Lung (tissue), 12 donors: ENCODE data around the gene EYA4. TPM values are rescaled to one million over a fixed set of nuclear protein-coding genes. Genes with fewer than 3 reads are reported as not detected.

Experiments
- ATAC-seq: fragments of 200-7000 bp; cut with Tn5 transposase; one replicate; pipeline ENCODE4 v1.9.1; 2020; ENCODE audit warnings: moderate number of reproducible peaks; ENCODE audit not compliant: insufficient read depth, low FRiP score
- DNase-seq, 3 donors: peaks; one replicate each; pipeline ENCODE4 v3.0.0-alpha.2; 2013 to 2017
- H3K27ac ChIP-seq, 2 donors: one replicate each; pipeline ENCODE4 v1.5.1; 2013; ENCODE audit warnings: mild to moderate bottlenecking in 2 of 2, moderate library complexity in 2 of 2, control low read depth in 1 of 2, inconsistent platforms in 1 of 2, low read depth in 1 of 2, low read length in 1 of 2
- H3K27me3 ChIP-seq, 3 donors: one replicate each; pipeline ENCODE4 v1.5.1; 2013; ENCODE audit warnings: low read length in 2 of 3; ENCODE audit not compliant: control insufficient read depth in 3 of 3, insufficient read depth in 3 of 3
- H3K36me3 ChIP-seq, 4 donors: one replicate each; pipeline ENCODE4 v1.5.1; 2013; ENCODE audit warnings: low read length in 4 of 4, mild to moderate bottlenecking in 1 of 4, moderate library complexity in 1 of 4; ENCODE audit not compliant: control insufficient read depth in 4 of 4, insufficient read depth in 4 of 4
- H3K4me1 ChIP-seq, 5 donors: one replicate each; pipeline ENCODE4 v1.5.1; 2013; ENCODE audit warnings: low read length in 5 of 5, mild to moderate bottlenecking in 2 of 5, moderate library complexity in 1 of 5; ENCODE audit not compliant: control insufficient read depth in 5 of 5, insufficient read depth in 5 of 5
- H3K4me3 ChIP-seq: one replicate; pipeline ENCODE4 v1.5.1; 2013; ENCODE audit warnings: mild to moderate bottlenecking, control low read depth, moderate library complexity
- H3K9ac ChIP-seq, 2 donors: one replicate each; pipeline ENCODE4 v1.5.1; 2013; ENCODE audit warnings: low read length in 2 of 2, control low read depth in 1 of 2; ENCODE audit not compliant: insufficient read depth in 1 of 2
- H3K9me3 ChIP-seq, 4 donors: one replicate each; pipeline ENCODE4 v1.5.1; 2013; ENCODE audit warnings: low read length in 3 of 4, mild to moderate bottlenecking in 1 of 4, moderate library complexity in 1 of 4; ENCODE audit not compliant: control insufficient read depth in 4 of 4, insufficient read depth in 3 of 4
- CTCF ChIP-seq: IDR thresholded peaks from 2 replicates; pipeline ENCODE4 v1.5.1; 2012; ENCODE audit warnings: mild to moderate bottlenecking; ENCODE audit errors: control extremely low read depth, extremely low read depth
- WGBS, 2 donors: extraction: QIAGEN DNeasy Blood & Tissue Kit; methylation state at CpG; one replicate each; pipeline ENCODE4 v1.1.7; 2013; 5-methylcytosine and 5-hydroxymethylcytosine counted together
- polyA plus RNA-seq, 2 donors: library from polyadenylated mRNA; stranded (reverse); fragments of 200-250 nt; gene quantifications; one replicate each; pipeline ENCODE4 v1.2.1, GENCODE V29; 2013
- total RNA-seq, 2 donors: library from RNA; depleted of rRNA in 1 of 2; stranded (reverse); fragments of >200 nt in 1 of 2; gene quantifications; one replicate each; pipeline ENCODE4 v1.2.1, GENCODE V29; 2014 to 2021
- donor health status: control.
- donor health status: control.
- donor health status: Bipolar disorder and iron deficiency.
- donor health status: healthy.
- donor health status: DM: yes; HTN: yes; CAD: no.

The EYA4 gene
- total and polyA plus RNA-seq, 4 donors, result 0.49 to 7.4 (median 2.2) TPM

- Histone ChIP-seq H3K9ac (no peak overlapping the region), H3K27ac (no peak overlapping the region), H3K4me3 (no peak overlapping the region), H3K4me1 (no peaks in the 10 kb centered on the region), H3K36me3 (no peaks in the 10 kb centered on the region), H3K9me3 (no peaks in the 10 kb centered on the region), H3K27me3 (no peaks in the 10 kb centered on the region)
- ATAC-seq (no peak), DNase-seq (no peak)
- TF ChIP-seq CTCF, result no peak
- 89 to 91% methylated on average over 1 of the region's 1 CpG for WGBS, 2 donors
These were observed 282.7 kb downstream of the EYA4 start for GRCh38 chr6:133523816-133524215.

GRCh38 chr6:133526436-133526835 is 285.3 kb downstream of the EYA4 start:
- Histone ChIP-seq H3K36me3 (no peaks in the 10 kb centered on the region), H3K4me3 (no peak overlapping the region), H3K27ac (no peak overlapping the region), H3K9ac (no peak overlapping the region), H3K9me3 (no peaks in the 10 kb centered on the region), H3K4me1 (no peaks in the 10 kb centered on the region), H3K27me3 (no peaks in the 10 kb centered on the region)
- 87 to 89% methylated on average over 5 of the region's 5 CpGs for WGBS, 2 donors
- DNase-seq, result no peak
- TF ChIP-seq CTCF, result no peak
- no peak for ATAC-seq

- DNase-seq (no peak), ATAC-seq (no peak)
- Histone ChIP-seq H3K4me3 (no peak overlapping the region), H3K9ac (no peak overlapping the region), H3K4me1 (no peaks in the 10 kb centered on the region), H3K27me3 (no peaks in the 10 kb centered on the region), H3K9me3 (no peaks in the 10 kb centered on the region), H3K27ac (no peak overlapping the region), H3K36me3 (no peaks in the 10 kb centered on the region)
- no peak for TF ChIP-seq CTCF
- WGBS, 2 donors, result 68 to 84% methylated on average over 2 of the region's 2 CpGs
These were observed 287.4 kb downstream of the EYA4 start for GRCh38 chr6:133528566-133528965.

- Histone ChIP-seq H3K4me1 (no peaks in the 10 kb centered on the region), H3K36me3 (no peaks in the 10 kb centered on the region), H3K9ac (no peak overlapping the region), H3K4me3 (no peak overlapping the region), H3K27me3 (no peaks in the 10 kb centered on the region), H3K27ac (no peak overlapping the region), H3K9me3 (no peaks in the 10 kb centered on the region)
- ATAC-seq (no peak), DNase-seq (no peak)
- 78 to 85% methylated on average over 7 of the region's 7 CpGs for WGBS, 2 donors
- no peak for TF ChIP-seq CTCF
These were observed 291.8 kb downstream of the EYA4 start for GRCh38 chr6:133532908-133533307.
